SKM-1 treated with dmso at 0.1 percent for 144 hours (cell line): ENCODE results near the gene TERB2.
"Not testable (repeated sequence)": the region's sequence is repeated elsewhere in the genome, so short reads cannot be mapped to it uniquely, and the experiment has no call there.

Experiments used
- DNase-seq: peaks from one replicate; lab custom pipeline; 2025; ENCODE audit not compliant: unreplicated experiment; lab: John Stamatoyannopoulos, UW

The TERB2 gene

DNA sequence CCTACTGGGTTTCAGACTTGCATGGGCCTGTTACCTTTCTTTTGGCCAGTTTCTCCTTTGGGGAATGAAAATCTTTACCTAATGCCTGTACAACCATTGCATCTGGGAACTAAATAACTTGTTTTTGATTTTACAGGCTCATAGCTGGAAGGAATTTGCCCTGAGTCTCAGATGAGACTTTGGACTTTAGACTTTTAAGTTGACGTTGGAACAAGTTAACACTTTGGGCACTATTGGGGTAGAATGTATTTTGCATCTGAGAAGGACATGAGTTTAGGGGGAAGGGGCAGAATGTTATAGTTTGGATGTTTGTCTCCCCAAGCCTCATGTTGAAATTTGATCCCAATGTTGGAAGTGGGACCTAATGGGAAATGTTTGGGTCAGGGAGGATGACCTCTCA, 44.7 kb downstream of the TERB2 start:
- not testable (repeated sequence) for DNase-seq

DNA sequence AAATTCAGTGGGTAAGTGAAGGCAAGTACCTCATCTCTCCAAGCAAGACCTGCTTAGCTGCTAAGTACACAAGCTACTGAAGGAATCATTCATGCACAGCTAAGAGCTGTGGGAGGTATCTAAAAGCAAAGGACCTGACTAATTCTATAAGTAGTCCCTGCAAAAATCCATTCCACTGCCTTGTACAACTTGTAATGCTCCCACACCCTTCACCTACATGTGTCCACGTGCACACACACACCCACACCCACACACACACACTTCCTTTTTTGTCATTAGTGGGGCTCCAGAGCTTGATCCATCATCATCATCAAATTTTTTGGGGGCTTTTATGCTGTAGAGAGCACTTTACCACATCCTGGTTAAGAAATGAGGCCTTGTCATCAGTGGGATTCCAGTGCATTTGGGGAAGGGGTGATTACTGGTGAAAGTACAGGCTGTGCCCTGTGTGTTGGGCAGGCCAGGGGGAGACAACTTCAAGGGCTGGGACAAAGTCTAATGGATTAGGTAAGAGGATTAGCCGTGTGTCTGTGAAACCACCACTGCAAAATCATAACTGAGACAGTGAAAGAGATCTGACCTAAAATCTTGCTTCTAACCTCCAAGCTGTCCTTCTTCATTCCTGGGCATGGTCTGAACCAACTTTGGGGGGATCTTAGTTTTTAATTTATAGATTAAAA, 47.4 kb downstream of the TERB2 start:
- not testable (repeated sequence) for DNase-seq

DNA sequence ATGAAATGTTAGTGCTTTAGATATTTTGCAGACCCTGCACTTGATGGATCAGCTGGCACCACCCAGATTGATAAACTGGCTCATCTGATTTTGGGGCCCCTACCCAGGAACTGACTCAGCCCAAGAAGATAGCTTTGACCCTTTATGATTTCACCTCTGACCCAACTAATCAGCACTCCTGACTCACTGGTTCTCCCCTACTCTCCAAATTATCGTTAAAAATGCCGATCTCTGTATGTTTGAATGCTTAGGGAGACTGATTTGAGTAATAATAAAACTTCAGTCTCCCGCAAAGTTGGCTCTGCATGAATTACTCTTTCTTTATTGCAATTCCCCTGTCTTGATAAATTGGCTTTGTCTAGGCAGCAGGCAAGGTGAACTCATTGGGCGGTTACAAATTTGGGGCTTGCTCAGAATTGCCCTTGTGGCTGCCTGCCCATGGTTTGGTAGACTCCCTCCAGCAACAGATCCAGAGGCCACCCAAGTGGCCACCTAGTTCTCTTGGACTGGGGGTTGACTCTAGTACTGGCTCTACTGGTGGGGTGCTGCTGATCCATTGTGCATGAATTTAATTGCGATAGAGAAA, 48.2 kb downstream of the TERB2 start:
- not testable (repeated sequence) for DNase-seq

DNA sequence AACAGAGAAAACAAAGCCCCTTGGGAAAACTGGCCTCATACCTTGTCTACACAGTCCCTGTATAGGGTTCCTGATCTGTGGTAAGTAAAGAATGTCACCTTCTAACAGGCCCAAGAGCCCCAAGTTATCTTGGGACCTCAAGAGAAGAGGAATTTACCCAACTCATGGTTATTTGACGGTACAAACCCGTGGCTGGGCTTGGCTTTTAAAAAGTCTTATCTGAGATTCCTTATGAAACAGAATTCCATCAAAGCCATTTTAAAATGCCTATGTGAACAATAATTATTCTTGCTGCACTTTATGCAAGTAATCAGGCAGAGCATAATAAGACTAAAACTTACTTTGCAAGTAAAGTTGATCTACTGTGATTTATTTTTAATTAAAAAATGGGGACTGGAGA, 52.6 kb downstream of the TERB2 start:
- no peak for DNase-seq

DNA sequence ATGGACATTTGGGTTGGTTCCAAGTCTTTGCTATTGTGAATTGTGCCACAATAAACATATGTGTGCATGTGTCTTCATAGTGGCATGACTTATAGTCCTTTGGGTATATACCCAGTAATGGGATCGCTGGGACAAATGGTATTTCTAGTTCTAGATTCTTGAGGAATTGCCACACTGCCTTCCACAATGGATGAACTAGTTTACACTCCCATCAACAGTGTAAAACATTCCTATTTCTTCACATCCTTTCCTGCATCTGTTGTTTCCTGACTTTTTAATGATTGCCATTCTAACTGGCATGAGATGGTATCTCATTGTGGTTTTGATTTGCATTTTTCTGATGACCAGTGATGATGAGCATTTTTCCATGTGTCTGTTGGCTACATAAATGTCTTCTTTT, 58.6 kb downstream of the TERB2 start:
- not testable (repeated sequence) for DNase-seq

DNA sequence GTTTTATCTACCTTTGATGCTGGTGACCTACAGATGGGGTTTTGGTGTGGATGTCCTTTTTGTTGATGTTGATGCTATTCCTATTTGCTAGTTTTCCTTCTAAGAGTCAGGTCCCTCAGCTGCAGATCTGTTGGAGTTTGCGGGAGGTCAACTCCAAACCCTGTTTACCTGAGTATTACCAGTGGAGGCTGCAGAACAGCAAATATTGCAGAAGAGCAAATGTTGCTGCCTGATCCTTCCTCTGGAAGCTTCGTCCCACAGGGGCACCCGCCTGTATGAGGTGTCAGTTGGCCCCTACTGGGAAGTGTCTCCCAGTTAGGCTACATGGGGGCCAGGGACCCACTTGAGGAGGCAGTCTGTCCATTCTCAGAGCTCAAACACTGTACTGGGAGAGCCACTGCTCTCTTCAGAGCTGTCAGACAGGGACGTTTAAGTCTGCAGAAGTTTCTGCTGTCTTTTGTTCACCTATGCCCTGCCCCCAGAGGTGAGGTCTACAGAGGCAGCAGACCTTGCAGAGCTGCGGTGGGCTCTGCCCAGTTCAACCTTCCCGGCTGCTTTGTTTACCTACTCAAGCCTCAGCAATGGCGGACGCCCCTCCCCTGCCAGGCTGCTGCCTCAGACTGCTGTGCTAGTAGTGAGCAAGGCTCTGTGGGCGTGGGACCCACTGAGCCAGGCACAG, 63.9 kb downstream of the TERB2 start:
- not testable (repeated sequence) for DNase-seq

DNA sequence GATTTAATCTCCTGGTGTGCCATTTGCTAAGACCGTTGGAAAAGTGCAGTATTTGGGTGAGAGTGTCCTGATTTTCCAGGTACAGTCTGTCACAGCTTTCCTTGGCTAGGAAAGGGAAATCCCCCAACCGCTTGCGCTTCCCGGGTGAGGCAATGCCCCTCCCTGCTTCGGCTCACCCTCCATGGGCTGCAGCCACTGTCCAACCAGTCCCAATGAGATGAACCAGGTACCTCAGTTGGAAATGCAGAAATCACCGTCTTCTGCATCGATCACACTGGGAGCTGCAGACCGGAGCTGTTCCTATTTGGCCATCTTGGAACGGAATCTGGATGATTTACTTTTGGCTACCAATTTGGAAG, 64.4 kb downstream of the TERB2 start:
- not testable (repeated sequence) for DNase-seq

DNA sequence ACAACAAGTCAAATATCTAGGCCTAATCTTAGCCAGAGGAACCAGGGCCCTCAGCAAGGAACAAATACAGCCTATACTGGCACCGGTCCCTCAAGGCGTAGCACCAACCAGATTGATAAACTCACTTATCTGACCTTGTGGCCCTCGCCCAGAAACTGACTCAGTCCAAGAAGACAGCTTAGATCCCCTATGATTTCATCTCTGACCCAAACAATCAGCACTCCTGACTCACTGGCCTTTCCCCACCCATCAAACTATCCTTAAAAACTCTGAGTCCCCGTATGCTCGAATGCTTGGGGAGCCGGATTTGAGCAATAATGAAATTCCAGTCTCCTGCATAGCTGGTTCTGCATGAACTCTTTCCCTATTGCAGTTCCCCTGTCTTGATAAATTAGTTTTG, 64.9 kb downstream of the TERB2 start:
- DNase-seq = no peak

DNA sequence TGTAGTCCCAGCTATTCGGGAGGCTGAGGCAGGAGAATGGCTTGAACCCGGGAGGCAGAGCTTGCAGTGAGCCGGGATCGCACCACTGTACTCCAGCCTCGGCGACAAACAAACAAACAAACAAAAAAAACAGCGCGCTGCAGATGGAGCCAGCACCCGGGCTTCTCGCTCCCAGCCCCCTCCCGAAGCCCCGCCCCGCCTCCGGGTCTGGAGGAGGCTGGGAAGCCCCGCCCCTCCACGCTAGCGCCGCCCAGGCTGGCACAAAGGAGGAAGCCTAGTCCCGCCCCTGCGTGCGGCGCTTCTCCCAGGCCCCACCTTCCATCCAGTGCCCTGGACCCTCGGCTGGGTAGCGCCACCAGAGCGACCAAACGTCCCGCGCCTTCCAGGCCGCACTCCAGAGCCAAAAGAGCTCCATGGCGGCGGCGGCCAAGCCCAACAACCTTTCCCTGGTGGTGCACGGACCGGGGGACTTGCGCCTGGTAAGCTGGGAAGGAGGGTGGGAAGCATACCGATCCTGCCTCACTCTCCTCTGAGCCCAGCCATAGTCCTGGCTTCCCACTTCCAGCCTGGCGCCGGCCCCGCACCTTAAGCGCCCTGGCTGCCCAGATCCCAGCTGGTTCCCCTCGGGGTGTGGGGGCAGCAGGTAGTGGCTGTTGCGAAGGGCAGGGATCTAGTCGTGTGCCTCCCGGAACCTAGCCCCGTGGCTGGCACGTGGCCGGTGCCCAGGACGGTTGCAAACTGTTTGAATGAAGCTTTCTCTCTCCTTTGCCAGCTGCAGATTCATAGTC, 66.6 kb downstream of the TERB2 start, which contains the start of gene SORD:
Gene SORD (plus strand): TSS at position 325 of the 788 bp plus-strand sequence. CDS start 89 bp downstream, at position 414.
- peak; percentile 72 for DNase-seq

DNA sequence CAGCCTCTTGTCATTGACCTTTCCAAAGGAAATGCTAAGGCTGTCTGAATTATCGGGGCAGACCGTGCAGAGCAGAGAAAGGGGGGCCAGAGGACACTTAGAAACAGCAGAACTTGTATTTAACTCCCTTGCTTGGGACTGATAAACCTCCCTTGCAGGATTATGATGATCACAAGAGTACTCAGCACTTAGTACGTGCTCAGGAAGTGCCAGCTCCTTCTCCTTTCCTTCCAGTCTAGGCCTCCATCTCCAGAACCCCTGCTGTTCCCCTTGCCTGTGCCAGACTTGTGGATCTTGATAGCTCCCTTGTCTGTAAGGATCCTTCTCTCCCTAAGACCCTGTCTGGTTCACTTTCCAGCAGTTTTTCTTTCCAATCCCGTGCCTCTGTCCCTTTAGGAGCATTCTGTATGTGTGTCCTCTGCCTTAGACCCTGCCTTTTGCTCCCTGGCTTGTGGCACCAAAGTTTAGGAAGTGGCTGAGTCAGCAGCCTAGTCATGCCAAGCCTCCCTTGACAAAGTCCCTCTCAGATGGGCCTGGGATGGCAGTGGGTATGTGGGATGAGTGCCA, 67.3 kb downstream of the TERB2 start:
- DNase-seq = no peak

DNA sequence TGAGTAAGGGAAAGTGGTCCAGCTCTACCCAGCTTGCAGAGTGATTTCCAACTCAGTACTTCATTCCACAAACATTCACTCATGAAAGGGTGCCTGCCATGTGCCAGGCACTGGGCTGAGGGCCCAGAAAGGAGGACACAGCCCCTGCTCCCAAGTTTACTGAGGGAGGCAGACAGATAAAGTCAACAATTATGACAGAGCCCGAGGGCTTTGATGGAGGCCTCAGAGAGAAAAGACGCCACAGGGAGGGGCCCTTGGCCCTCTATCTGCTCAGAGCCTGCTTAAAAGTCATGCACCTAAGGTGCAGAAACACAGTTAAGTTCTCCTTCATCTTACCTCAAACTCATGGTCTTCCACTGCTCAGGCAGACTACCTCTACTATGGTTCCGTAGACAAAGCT, 68.2 kb downstream of the TERB2 start:
- not testable (repeated sequence) for DNase-seq

DNA sequence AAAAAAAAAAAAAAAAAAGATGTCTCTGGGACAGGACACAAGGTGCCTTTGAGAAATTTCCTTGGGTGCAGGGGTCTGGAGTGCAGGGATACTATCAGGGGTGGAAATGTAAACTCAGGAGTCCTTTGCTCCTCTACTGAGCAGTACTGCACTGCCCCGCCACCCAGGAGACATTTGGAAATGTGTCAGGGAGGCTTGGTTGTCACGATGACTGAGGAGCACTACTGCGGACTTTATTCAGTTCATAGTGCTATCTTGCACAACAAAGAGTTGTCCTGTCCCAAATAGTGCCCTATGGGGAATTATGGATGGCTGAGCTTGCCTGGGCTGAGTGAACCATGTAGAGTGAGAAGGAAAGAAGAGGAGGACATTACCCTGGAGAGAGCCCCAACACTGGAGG, 69.1 kb downstream of the TERB2 start:
- not testable (repeated sequence) for DNase-seq

DNA sequence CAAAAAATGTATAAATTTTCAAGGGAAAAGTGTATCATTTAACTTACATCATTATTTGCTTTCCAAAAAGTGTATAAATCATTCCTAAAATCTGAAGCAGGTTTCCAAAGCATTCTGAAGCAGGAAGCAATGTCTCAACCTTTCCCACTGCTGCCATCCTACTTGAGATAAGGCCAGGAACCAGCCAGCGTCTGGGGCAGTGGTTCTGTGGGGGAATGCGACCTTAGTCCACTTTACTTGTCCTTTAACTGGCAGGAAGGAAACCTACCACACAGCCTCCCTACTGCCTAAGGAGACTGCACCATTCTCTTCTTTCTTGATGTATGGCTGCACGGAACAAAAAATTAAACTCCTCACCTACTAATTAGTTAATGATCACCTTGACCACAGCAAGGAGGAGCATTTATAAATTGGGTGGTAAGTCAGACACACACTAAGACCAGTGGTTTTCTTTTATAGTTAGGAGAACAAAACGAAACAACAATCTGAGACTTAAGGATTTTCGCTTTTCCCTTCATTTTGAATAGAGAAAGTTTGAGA, 70.2 kb downstream of the TERB2 start:
- no peak for DNase-seq

DNA sequence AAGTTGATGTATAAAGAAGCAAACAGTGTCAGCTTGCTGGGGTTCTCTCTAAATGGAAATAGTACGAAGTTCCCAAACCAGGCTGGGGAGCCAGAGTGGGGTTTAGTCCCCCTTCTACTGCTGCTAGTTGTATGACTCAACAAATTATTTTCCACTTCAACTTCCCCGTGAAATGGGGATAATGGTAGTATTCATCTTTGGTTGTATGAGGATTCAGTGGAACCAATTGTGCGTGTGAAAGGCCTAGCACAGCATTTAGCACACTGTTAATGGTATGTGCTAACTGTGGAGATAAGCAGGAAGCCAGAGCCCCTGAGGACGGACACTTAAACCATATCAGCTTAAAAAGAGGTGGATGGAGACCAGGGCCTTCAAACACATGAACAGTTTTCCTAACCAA, 70.7 kb downstream of the TERB2 start:
- no peak for DNase-seq
